SW 1271 (cell line): ENCODE measurements around the gene MYH14.

Experiments used
- DNase-seq, 2 experiments: peaks; one replicate each; lab custom pipeline; 2025; lab: John Stamatoyannopoulos, UW

MYH14 gene

GRCh38 chr19:50192463-50193211 lies 10.8 kb upstream of the MYH14 start:
- no peak for DNase-seq

- DNase-seq, result no peak
These were observed 8.2 kb upstream of the MYH14 start for GRCh38 chr19:50195224-50195623.

- DNase-seq, result no peak
These were observed 7.0 kb upstream of the MYH14 start for GRCh38 chr19:50196322-50196932.

- no peak for DNase-seq
These were observed 6.1 kb upstream of the MYH14 start for GRCh38 chr19:50197348-50197747.

DNA sequence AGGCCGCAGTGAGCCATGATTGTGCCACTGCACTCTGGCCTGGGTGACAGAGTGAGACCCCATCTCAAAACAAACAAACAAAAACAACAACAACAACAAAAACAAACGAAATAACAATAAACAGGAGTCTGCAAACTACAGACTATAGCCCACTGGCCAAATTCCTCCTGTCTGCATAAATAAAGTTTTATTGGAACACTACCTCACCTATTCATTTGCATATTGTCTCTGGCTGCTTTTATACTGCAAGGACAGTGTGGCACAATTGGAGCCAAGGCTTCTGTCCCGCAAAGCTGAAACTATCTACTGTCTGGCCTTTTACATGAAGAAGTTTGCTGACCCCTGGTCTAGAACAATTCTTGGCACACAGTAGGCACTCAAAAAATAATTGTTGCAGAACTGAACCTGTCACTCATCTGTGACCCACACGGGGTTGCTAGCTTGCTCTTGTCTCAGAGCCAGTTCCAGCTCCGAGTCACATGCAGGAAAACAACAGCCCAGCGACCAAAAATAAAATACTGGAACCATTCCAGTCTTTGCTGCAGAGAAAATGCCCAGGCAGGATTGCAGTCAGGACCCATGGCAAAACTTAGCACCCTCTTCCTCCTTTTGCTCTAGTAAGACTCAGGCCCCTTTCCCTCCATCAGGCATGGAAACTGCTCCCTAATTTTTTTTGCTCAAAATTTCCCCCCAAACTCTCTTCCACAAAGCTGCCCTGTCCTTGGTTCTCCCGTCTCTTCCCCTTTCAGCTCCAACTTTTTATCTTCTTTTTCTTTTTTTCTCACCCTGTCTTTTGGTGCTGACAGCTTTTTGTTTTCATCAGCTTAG lies 4.8 kb upstream of the MYH14 start:
- no peak for DNase-seq

DNA sequence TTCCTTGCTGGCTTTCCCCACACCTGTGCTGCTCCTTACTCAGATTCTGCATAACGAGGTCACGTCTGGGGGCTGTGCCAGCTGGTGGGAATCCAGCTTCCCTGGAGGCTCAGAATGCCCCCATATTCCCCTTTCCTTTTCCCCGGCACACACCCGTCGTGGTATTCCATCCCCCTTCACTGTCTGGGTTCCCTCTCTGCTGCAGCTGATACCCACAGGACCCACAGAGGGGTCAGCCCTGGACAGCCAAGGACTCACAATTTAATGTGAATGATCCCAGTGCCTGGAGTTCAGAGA lies 4.2 kb upstream of the MYH14 start:
- no peak for DNase-seq

- DNase-seq, result no peak
These were observed 1.0 kb upstream of the MYH14 start for GRCh38 chr19:50202386-50202785.

GRCh38 chr19:50202962-50203280 lies 501 bp upstream of the MYH14 start:
- no peak for DNase-seq

GRCh38 chr19:50204081-50204428 lies 633 bp downstream of the MYH14 start:
- no peak for DNase-seq

GRCh38 chr19:50204811-50205675 lies 1.6 kb downstream of the MYH14 start:
- DNase-seq, result no peak

DNA sequence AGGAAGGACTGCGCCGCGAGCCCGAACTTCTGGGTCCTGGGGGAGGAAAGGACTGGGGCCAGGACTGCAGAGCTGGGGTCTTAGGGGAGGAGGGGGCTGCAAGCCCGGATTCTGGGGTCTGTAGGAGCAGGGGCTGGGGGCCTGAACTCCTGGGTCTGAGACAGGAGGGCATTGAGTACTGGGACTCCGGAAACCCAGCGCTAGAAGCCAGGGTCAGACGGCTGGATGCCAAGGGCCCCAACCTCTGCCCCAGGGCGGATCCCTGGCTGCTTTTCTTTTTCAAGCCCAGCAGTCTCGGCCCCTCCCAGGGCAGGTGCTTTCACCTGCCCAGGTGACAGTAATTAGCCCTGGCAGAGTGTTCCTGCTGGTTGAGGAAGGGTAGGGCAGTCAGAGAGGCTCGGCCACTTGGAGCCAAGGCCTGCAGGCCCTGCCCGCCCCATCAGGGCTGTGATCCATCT lies 2.3 kb downstream of the MYH14 start:
- no peak for DNase-seq

GRCh38 chr19:50206191-50206590 lies 2.8 kb downstream of the MYH14 start:
- no peak for DNase-seq

- DNase-seq, result no peak
These were observed 4.3 kb downstream of the MYH14 start for GRCh38 chr19:50207730-50208129.

- DNase-seq, result no peak
These were observed 5.7 kb downstream of the MYH14 start for GRCh38 chr19:50209131-50209530.

DNA sequence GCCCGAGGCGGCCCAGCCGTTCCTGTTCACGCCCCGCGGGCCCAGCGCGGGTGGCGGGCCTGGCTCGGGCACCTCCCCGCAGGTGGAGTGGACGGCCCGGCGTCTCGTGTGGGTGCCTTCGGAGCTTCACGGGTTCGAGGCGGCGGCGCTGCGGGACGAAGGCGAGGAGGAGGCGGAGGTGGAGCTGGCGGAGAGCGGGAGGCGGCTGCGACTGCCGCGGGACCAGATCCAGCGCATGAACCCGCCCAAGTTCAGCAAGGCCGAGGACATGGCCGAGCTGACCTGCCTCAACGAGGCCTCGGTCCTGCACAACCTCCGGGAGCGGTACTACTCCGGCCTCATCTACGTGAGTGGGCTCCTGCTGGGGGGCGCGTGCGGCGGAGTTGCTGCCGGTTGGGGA lies 7.0 kb downstream of the MYH14 start:
- no peak for DNase-seq

- no peak for DNase-seq
These were observed 10.5 kb downstream of the MYH14 start for GRCh38 chr19:50213925-50214324.

DNA sequence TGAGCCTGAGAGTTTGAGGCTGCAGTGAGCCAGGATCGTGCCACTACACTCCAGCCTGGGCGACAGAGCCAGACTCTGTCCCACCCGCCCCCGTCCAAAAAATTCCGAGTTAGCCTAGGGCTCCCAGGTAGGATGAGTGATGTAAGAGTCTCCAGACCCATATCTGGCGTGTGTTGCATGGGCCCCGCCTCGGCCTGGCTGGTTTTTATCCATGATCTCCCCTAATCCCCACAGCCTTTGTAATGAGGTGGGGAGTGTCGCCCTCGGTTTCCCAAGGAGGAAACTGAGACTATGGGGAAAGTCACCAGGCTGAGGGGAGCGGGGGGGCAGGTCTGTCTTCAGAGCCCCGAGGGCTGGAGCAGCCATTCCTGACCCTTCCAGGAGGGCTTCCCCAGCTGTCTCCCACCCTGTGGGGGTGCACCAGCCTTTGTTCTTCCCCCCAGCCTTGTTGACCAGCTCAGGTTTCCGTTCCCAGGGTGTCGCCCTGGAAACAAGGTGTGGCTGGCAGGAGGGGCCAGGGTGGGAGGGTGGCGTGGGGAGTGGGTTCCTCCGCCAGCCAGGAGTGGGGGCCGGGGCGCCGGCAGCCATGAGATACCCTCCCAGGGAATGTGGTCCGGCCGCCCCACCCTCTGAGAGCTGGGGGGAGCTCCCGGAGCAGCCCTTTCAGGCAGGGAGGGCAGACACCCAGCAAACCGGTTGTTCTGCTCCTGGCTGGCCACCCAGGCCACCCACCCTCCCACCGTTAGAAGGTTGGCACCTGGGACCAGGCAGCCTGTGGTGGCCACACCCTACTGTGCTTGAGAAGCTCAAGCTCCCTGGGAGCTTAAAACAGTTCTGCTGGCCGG lies 11.5 kb downstream of the MYH14 start:
- no peak for DNase-seq

GRCh38 chr19:50215820-50216219 lies 12.4 kb downstream of the MYH14 start:
- DNase-seq, result no peak

DNA sequence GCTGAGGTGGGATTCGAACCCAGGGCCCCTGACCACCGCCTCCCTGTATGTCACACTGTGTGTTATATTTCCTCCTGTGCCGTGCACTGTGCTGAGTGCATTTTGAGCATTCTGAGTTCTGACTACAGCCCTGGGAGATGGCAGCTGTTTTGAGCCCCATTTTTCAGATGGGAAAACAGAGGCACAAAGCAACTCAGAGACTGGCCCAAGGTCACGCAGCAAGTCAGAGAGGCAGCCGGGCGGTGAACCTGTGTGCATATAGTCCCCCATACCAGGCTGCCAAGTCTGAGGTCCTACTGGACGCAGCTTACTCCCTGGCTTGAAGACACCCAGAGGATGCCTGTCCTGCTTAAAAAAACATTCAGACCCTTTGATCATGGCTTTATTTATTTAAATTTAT lies 17.7 kb downstream of the MYH14 start:
- no peak for DNase-seq

- DNase-seq, result no peak
These were observed 19.4 kb downstream of the MYH14 start for GRCh38 chr19:50222691-50223438.

GRCh38 chr19:50223439-50223716 lies 20.0 kb downstream of the MYH14 start:
- no peak for DNase-seq
